ENCODE results near the gene MASP1. TPM values are rescaled to one million over a fixed set of nuclear protein-coding genes. Genes with fewer than 3 reads are reported as not detected.

Gene MASP1, protein sequence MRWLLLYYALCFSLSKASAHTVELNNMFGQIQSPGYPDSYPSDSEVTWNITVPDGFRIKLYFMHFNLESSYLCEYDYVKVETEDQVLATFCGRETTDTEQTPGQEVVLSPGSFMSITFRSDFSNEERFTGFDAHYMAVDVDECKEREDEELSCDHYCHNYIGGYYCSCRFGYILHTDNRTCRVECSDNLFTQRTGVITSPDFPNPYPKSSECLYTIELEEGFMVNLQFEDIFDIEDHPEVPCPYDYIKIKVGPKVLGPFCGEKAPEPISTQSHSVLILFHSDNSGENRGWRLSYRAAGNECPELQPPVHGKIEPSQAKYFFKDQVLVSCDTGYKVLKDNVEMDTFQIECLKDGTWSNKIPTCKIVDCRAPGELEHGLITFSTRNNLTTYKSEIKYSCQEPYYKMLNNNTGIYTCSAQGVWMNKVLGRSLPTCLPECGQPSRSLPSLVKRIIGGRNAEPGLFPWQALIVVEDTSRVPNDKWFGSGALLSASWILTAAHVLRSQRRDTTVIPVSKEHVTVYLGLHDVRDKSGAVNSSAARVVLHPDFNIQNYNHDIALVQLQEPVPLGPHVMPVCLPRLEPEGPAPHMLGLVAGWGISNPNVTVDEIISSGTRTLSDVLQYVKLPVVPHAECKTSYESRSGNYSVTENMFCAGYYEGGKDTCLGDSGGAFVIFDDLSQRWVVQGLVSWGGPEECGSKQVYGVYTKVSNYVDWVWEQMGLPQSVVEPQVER
- total RNA-seq (2014; rRNA removed; shearing (Covaris generic)) (1.6 and 5.9 TPM in 2 replicates), polyA plus RNA-seq (2016; fragmentation: Nextera tagmentation; extraction: Ambion mirVana) (1.4 and 3.0 TPM in 2 replicates)
- long read RNA-seq, full-length matches to known transcripts: 2 of 4 reads
- long read RNA-seq, partial matches to known transcripts: 0 of 4 reads
- long read RNA-seq, other reads (novel, unspliced or antisense): 2 of 4 reads

DNA sequence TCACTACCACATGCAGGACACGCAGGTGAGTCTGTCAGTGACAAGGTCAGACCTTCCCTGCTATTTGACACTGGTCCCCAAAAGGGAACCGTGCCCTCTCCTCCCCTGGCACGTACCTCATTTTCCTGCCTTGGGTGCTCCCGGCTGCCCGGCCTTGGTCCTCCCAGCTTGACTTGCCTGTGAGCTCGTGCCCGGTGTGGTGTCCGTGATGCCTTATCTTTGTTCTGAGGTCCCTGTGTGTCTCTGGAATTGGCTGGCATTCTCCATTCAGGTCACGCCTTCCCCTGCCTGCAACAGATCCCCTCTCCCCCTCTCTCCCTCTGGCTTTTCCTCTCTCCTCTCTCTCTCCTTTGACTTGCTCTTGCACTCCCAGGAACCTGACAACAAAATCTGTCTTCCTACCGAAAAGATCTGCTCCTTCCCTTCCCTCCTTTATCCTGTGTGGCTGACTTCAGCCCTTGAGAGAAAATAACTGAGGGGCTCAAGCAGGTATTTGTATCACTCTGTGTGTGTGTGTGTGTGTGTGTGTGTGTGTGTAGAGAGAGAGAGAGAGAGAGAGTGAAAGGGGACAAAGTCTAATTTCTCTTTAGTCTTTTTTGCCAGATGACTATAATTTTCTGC is at the start of gene MASP1:
MASP1 (minus strand) TSS at position 226 of the 621 bp plus-strand sequence; CDS start at position 121, 105 bp downstream.
- no peaks in the 10 kb centered on the region for H4K20me1 ChIP-seq (replicated peaks; ENCODE audit: insufficient read depth)
- H3K4me2 ChIP-seq: peak within 1 kb of the TSS; percentile 89
- ATAC-seq (peak; percentile 84), DNase-seq (ENCODE audit: low spot score) (peak; percentile 75)
- H3K4me3 ChIP-seq: peak within 1 kb of the TSS; percentile 65
- H3K27me3 ChIP-seq (ENCODE audit: insufficient read depth): peaks cover 9% of the 10 kb centered on the region; the same call in 1 of the 2 replicates
- H3K9me2 ChIP-seq (ENCODE audit: insufficient read depth): peaks cover 8% of the 10 kb centered on the region
- H3K27ac ChIP-seq (ENCODE audit: low read depth): no peak within 1 kb of the TSS
- H3K4me1 Mint-ChIP-seq: peaks cover 42% of the 10 kb centered on the region
- H3K36me3 ChIP-seq (ENCODE audit: insufficient read depth): no peaks in the 10 kb centered on the region
- no peaks in the 10 kb centered on the region; the same call in 2 of the 3 replicates for H3K36me3 Mint-ChIP-seq (ENCODE audit: low read depth)
- peak within 1 kb of the TSS; percentile 80 for H3K4me3 Mint-ChIP-seq
- peaks cover 45% of the 10 kb centered on the region for H3K4me1 ChIP-seq (ENCODE audit: insufficient read depth)
- no peaks in the 10 kb centered on the region for H3F3A ChIP-seq (replicated peaks; ENCODE audit: low read depth)
- H3K27ac Mint-ChIP-seq: no peak within 1 kb of the TSS
- no peaks in the 10 kb centered on the region for H3K9me3 Mint-ChIP-seq
- H3K27me3 Mint-ChIP-seq (ENCODE audit: insufficient read depth, low read depth, poor library complexity): peaks cover 13% of the 10 kb centered on the region
- peak within 1 kb of the TSS; percentile 90 for H2AFZ ChIP-seq
- no peaks in the 10 kb centered on the region for H3K79me2 ChIP-seq (replicated peaks; ENCODE audit: insufficient read depth)
- TF ChIP-seq, protein P1, sequence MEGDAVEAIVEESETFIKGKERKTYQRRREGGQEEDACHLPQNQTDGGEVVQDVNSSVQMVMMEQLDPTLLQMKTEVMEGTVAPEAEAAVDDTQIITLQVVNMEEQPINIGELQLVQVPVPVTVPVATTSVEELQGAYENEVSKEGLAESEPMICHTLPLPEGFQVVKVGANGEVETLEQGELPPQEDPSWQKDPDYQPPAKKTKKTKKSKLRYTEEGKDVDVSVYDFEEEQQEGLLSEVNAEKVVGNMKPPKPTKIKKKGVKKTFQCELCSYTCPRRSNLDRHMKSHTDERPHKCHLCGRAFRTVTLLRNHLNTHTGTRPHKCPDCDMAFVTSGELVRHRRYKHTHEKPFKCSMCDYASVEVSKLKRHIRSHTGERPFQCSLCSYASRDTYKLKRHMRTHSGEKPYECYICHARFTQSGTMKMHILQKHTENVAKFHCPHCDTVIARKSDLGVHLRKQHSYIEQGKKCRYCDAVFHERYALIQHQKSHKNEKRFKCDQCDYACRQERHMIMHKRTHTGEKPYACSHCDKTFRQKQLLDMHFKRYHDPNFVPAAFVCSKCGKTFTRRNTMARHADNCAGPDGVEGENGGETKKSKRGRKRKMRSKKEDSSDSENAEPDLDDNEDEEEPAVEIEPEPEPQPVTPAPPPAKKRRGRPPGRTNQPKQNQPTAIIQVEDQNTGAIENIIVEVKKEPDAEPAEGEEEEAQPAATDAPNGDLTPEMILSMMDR (conservative IDR thresholded peaks at IDR 0.05; ENCODE audit: low read depth in 2 of 2): no peak
- no peak for TF ChIP-seq JUNB (IDR thresholded peaks at IDR 0.05; ENCODE audit: unreplicated experiment)
- TF ChIP-seq ZNF331 (CRISPR knock-in tag; IDR thresholded peaks at IDR 0.05; ENCODE audit: low read depth): no peak
- no peak for TF ChIP-seq POLR2AphosphoS5 (IDR thresholded peaks at IDR 0.05; ENCODE audit: low read depth)
- TF ChIP-seq EZH2 (IDR thresholded peaks at IDR 0.05; ENCODE audit: low read depth, unreplicated experiment): no peak
- TF ChIP-seq, protein P2, sequence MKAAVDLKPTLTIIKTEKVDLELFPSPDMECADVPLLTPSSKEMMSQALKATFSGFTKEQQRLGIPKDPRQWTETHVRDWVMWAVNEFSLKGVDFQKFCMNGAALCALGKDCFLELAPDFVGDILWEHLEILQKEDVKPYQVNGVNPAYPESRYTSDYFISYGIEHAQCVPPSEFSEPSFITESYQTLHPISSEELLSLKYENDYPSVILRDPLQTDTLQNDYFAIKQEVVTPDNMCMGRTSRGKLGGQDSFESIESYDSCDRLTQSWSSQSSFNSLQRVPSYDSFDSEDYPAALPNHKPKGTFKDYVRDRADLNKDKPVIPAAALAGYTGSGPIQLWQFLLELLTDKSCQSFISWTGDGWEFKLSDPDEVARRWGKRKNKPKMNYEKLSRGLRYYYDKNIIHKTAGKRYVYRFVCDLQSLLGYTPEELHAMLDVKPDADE (IDR thresholded peaks at IDR 0.05): no peak
- no peak for TF ChIP-seq NANOG (IDR thresholded peaks at IDR 0.05; ENCODE audit: borderline replicate concordance)
- TF ChIP-seq CREB1 (CRISPR knock-in tag; IDR thresholded peaks at IDR 0.05; ENCODE audit: low read depth): no peak
- TF ChIP-seq, protein P3, sequence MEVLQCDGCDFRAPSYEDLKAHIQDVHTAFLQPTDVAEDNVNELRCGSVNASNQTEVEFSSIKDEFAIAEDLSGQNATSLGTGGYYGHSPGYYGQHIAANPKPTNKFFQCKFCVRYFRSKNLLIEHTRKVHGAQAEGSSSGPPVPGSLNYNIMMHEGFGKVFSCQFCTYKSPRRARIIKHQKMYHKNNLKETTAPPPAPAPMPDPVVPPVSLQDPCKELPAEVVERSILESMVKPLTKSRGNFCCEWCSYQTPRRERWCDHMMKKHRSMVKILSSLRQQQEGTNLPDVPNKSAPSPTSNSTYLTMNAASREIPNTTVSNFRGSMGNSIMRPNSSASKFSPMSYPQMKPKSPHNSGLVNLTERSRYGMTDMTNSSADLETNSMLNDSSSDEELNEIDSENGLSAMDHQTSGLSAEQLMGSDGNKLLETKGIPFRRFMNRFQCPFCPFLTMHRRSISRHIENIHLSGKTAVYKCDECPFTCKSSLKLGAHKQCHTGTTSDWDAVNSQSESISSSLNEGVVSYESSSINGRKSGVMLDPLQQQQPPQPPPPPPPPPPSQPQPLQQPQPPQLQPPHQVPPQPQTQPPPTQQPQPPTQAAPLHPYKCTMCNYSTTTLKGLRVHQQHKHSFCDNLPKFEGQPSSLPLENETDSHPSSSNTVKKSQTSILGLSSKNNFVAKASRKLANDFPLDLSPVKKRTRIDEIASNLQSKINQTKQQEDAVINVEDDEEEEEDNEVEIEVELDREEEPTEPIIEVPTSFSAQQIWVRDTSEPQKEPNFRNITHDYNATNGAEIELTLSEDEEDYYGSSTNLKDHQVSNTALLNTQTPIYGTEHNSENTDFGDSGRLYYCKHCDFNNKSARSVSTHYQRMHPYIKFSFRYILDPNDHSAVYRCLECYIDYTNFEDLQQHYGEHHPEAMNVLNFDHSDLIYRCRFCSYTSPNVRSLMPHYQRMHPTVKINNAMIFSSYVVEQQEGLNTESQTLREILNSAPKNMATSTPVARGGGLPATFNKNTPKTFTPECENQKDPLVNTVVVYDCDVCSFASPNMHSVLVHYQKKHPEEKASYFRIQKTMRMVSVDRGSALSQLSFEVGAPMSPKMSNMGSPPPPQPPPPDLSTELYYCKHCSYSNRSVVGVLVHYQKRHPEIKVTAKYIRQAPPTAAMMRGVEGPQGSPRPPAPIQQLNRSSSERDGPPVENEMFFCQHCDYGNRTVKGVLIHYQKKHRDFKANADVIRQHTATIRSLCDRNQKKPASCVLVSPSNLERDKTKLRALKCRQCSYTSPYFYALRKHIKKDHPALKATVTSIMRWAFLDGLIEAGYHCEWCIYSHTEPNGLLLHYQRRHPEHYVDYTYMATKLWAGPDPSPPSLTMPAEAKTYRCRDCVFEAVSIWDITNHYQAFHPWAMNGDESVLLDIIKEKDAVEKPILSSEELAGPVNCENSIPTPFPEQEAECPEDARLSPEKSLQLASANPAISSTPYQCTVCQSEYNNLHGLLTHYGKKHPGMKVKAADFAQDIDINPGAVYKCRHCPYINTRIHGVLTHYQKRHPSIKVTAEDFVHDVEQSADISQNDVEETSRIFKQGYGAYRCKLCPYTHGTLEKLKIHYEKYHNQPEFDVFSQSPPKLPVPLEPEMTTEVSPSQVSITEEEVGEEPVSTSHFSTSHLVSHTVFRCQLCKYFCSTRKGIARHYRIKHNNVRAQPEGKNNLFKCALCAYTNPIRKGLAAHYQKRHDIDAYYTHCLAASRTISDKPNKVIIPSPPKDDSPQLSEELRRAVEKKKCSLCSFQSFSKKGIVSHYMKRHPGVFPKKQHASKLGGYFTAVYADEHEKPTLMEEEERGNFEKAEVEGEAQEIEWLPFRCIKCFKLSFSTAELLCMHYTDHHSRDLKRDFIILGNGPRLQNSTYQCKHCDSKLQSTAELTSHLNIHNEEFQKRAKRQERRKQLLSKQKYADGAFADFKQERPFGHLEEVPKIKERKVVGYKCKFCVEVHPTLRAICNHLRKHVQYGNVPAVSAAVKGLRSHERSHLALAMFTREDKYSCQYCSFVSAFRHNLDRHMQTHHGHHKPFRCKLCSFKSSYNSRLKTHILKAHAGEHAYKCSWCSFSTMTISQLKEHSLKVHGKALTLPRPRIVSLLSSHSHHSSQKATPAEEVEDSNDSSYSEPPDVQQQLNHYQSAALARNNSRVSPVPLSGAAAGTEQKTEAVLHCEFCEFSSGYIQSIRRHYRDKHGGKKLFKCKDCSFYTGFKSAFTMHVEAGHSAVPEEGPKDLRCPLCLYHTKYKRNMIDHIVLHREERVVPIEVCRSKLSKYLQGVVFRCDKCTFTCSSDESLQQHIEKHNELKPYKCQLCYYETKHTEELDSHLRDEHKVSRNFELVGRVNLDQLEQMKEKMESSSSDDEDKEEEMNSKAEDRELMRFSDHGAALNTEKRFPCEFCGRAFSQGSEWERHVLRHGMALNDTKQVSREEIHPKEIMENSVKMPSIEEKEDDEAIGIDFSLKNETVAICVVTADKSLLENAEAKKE (CRISPR knock-in tag; IDR thresholded peaks at IDR 0.05): no peak
- TF ChIP-seq ZNF114 (CRISPR knock-in tag; IDR thresholded peaks at IDR 0.05): no peak
